Right ventricle myocardium inferior (tissue), 1 donor: Measurements from ENCODE around the gene EPB41L3. TPM values are rescaled to one million over a fixed set of nuclear protein-coding genes. Genes with fewer than 3 reads are reported as not detected.
A peak's percentile ranks its signal among the peaks of the same experiment; 100 is the strongest.
"Not testable (repeated sequence)": the region's sequence is repeated elsewhere in the genome, so short reads cannot be mapped to it uniquely, and the experiment has no call there.

Source experiments
- ATAC-seq: fragments of 200-7000 bp; cut with Tn5 transposase; one replicate; pipeline ENCODE4 v1.9.1; 2020; ENCODE audit warnings: mild to moderate bottlenecking, moderate library complexity
- DNase-seq: peaks from one replicate; pipeline ENCODE4 v3.0.0; 2021; ENCODE audit errors: missing footprints
- intact Hi-C: fragments of 100-400 bp; cut with DNase I; formaldehyde crosslinking; loops from one replicate; pipeline ENCODE4 v1.11.0; 2022
- total RNA-seq: library from RNA; stranded (reverse); fragmentation: NEBNext Ultra II Directional; extraction: Animal tissue kit (Norgen Biotek cat#: 25700); gene quantifications from one replicate; pipeline ENCODE4 v1.2.1, GENCODE V29; 2021
- donor health status: DM: no; HTN: yes; CAD: no; lungs with severe emphysema.

The EPB41L3 gene
- total RNA-seq, 1 donor from 2014 or later = 10.5 TPM

- intact Hi-C loops = no loop called here
- ATAC-seq = no peak
- DNase-seq = no peak
Observed at GRCh38 chr18:5537860-5538259, 5.9 kb downstream of the EPB41L3 start.

DNA sequence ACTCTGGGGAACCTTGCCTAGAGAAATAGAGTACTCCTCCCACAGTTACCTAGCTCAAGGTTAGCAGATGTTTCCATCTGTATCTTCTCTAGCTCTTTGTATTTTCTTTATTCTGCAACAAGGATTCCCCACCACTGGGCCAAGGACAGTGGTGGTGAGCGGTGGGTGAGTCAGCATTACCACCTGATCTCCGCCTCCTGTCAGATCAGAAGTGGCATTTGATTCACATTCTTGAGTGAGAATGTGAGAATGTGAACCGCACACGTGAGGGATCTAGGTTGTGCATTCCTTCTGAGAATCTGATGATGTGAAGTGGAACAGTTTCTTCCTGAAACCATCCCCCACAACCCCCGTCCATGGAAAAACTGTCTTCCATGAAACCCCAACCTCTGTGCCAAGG, 9.0 kb downstream of the EPB41L3 start:
- ATAC-seq (no peak), DNase-seq (no peak)
- intact Hi-C loops = no loop called here

GRCh38 chr18:5532066-5532465, 11.7 kb downstream of the EPB41L3 start:
- ATAC-seq (no peak), DNase-seq (no peak)
- intact Hi-C loops = no loop called here

DNA sequence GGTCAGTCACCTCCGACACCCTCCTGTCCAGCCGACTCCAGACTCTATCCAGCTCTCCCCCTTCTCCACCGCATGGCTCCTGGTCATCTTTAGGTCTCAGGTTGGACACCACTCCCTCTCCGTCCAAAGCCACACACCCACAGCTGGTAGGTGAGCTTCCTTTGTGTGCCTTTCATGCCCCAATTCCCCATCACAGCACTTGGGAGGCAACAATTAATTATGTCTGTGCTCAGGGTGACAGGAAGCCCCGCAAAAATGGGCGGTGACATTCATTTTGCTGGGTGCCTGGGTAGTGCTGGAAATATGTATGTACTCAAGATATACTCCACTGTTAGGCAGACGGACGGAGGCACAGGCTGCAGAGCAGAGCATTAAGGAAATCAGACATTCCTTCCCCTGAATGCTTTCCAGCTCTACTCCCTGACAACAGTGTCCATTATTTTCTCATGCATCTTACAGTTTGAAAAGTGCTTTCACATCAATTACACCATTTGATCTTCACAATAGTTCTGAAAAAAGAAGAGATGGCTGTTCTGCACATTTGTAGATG, 13.1 kb downstream of the EPB41L3 start:
- DNase-seq (no peak), ATAC-seq (no peak)
- intact Hi-C loops = no loop called here

- DNase-seq = no peak
- intact Hi-C loops = no loop called here
- ATAC-seq = no peak
Observed at GRCh38 chr18:5529471-5529870, 14.3 kb downstream of the EPB41L3 start.

DNA sequence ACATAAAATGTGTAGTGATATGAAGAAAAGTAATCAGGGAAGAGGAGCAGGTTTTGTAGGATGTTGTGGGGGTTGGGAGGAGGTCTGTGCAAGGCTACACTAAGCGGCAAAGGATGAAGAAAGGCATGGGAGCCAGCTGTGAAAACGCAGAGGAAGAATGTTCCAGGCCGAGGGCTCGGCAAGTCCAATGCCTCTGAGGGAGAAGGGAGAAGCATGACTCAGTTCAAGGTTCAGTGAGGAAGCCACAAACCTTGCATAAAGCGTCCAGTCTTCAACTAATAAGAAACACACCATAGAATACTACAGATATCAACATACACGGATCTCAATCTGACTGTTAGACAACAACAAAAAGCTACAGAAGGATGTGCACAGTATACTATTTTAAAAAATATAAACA, 16.2 kb downstream of the EPB41L3 start:
- intact Hi-C loops = no loop called here
- no peak for DNase-seq
- peak; percentile 90 for ATAC-seq

DNA sequence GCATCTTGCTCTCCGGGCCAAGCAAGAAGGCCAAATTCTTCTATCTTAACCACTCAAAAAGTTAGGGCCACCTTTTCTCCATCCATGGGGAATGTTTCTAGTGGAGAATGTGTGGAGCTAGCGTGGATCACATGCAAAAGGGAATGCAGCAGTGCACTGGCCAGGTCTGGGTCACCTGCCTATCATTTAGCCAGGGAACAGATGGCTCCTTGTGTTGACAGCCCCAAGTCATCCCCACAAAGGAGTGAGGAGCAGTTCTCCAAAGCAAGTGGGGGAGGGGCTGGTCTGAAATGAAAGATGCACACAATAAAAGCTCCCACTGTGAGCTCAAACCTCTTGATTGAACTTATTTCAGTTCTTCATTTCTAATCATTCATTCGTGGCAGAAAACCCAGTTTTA, 19.1 kb downstream of the EPB41L3 start:
- ATAC-seq = no peak
- intact Hi-C loops = no loop called here
- no peak for DNase-seq

DNA sequence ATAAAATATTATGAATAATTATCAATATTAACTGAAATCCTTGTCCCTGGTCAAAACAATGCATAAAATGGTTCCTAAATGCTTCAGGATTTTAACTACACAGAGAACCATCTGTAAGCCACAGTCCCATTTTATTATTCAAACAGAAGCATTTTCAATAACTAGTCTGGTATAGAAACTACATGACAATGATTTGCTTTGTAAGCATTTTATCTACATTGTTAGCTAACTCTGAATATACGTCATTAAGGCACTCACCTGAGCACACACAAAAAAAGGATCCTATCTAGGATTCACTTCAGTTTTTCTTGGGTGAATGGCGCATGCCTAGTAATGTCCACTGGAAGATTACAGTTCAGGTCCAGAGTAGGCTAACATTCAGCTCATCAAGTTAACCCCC, 22.8 kb downstream of the EPB41L3 start:
- intact Hi-C loops = no loop called here
- DNase-seq (no peak), ATAC-seq (no peak)

DNA sequence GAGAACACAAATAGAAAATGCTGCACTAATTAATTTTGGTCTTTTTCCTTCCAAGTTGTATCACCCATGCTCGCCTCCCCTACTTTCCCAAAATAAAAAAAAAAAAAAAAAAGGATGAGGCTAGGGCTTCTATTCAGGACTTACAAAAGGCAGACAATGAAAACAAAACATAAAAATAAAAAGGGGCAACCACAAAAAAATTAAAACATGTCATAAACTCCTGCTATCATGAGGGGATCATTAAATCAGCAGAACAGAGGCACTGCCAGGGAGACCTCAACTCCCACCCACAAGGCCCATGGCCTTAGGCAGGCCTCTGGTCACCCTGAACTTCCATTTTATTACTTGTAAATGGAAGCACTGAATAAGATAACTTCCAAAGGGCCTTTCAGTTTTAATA, 23.3 kb downstream of the EPB41L3 start:
- no peak for DNase-seq
- intact Hi-C loops = no loop called here

GRCh38 chr18:5519448-5520298, 24.1 kb downstream of the EPB41L3 start:
- DNase-seq = no peak
- peak; percentile 77 for ATAC-seq
- intact Hi-C loops = no loop called here

More for the DNA sequence above, 23.3 kb downstream of the EPB41L3 start:
- no peak for ATAC-seq

DNA sequence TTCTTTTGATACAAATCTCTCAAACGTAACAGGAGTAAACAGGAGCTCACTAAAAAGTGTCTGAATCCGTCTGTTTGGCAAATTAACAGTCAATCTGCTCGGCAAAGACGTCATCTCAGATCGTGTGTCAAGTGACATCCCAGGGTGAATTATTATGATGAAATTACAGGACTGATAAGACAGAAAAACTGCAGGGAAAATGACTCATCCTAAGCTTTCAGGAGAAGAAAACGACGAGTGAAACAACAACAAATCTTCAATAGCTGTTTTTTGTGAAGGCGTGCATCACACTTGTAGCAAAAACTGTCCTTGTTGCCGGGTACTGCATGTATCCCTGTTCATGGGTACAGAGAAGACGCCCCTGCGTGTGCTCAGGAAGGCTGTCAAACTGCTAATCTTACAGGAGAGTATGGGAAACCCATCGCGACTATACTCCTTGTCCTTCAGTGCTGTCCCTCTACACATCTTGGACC, 24.9 kb downstream of the EPB41L3 start:
- intact Hi-C loops = no loop called here
- ATAC-seq = peak; percentile 75
- no peak for DNase-seq

DNA sequence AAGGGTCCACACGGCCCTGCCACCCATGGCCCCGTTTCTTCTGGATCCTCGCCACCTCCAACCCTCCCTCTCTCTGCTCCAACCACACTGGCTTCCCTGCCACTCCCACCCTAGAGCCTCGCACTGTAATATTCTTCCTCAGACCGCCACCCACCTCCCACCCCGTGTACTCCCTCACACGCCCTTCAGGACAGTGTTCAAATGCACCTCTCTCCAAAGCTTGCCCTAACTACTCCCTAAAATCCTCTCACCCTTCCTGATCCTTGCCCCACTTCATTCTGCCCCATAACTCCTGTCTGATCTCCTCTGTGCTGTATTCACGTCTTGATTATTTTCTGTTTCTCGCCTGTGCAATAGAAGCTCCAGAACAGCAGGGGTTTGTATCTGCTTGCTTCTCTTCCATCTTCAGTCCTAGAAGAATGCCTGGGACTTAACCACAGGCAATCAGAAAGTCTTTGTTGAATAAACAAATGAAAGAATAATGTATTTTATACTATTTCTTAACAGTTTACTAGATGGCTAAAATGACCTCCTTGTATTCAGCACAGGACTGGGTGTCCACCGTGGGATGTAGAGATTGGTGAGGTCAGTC, 25.5 kb downstream of the EPB41L3 start:
- DNase-seq (no peak), ATAC-seq (no peak)
- intact Hi-C loops = no loop called here

GRCh38 chr18:5516841-5517240, 27.0 kb downstream of the EPB41L3 start:
- ATAC-seq (no peak), DNase-seq (no peak)
- intact Hi-C loops = no loop called here

DNA sequence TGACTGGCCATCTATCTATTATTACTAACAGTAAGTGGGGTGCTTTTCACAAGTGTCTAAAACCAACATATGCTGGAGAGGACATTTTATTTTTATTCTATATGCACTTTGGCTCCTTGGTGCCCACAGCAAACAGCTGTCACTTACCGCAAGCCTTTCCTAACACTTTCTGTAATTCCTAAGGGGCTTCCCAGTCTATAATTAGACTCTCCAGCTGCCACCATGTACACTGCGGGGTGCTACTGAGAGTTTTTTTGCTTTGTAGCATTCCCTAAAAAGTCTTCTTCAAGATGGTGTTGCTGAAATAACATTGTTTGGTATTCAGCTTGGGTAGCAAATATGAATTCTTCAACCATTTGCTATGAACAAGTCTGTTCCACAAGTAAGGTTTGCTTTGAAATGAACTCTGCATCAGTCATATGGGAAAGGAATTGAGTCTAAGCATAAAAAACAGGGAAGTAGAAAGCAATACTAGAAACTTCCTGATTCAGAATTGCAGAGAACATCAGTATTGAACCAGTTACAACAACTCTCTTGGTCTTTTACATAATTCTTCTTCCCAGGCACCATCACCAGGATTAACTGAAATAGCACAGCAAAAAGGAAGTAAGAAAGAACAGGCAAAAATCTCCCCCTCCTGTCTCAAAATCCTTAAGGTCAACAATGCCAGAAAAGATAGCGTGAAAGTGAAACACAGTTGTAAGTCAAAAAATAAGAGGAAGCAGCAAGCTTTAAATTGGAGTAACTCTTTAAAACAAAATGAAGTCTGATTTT, 28.6 kb downstream of the EPB41L3 start:
- peak; percentile 40 for ATAC-seq
- intact Hi-C loops = no loop called here
- DNase-seq = no peak

GRCh38 chr18:5513947-5514346, 29.9 kb downstream of the EPB41L3 start:
- intact Hi-C loops = no loop called here
- ATAC-seq (no peak), DNase-seq (no peak)

GRCh38 chr18:5512176-5512575, 31.6 kb downstream of the EPB41L3 start:
- ATAC-seq (no peak), DNase-seq (no peak)
- intact Hi-C loops = no loop called here

DNA sequence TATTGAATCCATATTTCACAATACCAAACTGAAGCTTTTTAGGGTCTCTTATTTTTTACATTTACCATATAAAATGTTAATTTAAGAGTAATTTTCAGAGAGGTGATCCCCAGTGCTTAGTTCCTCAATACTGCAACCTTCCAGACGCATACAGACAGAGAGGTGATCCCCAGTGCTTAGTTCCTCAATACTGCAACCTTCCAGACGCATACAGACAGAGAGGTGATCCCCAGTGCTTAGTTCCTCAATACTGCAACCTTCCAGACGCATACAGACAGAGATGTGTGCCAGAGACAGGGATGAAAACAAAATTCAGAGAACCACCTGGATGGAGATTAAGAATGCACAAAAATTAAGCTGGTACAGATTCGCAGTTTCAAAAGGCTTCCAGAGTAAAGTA, 32.3 kb downstream of the EPB41L3 start:
- ATAC-seq, intact Hi-C loops, DNase-seq: not testable (repeated sequence)

DNA sequence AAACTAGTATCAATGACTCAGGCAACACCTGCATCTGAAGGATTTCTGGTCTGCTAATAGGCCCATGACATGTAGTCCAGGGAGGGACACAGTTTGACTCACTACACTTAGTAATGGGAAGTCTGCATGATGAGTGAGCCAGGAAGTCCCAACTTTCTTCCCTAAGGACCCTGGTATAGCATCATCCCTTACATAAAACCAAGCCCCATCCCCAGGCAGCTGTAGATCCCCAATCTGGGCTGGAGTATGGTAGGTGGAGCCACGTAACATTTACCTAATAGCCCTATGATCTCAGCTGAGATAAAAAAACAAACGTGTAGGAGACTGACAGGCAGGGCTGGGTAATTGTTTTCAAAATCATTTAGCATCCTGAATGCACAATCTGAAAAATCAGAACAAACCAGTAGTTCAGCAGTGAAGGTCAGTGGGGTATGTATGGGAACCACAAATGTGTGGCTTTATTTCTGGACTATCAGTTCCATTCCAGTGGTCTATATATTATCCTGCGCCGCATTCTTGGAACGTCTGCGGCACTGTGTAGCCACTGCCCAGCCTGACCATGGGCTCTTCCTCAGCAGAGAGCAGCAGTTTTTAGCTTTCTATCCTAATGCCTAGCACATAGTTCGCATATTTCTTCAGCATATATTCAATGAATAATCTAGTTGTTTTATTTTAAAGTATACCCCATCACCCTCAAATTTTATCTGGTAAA, 33.5 kb downstream of the EPB41L3 start:
- DNase-seq (no peak), ATAC-seq (no peak)
- intact Hi-C loops = no loop called here

DNA sequence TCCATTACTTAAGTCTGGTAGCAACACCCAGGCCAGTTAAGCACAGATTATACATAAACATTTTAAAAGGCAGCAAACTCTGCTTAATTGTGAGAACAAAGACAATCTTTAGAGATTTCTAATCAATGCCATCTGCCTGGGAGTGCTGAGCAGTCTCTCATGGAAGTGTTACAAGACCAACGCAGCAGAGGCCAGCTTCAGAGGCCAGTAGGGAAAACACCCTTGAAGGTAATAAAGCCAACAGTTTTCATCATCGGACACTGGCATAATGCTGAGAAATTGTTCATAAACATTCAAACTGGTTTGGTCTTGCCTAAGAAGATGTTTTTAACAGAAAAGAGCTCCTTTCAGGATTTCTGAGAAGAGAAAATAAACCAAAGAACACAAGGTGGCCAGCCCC, 35.0 kb downstream of the EPB41L3 start:
- no peak for ATAC-seq
- intact Hi-C loops = no loop called here
- DNase-seq = no peak
